HG03280 (cell line): Measurements from ENCODE around the gene ACTL10.
"Not testable (repeated sequence)": the region's sequence is repeated elsewhere in the genome, so short reads cannot be mapped to it uniquely, and the experiment has no call there.

Experiments used
- ATAC-seq: cut with Tn5 transposase; IDR thresholded peaks from one replicate; pipeline ENCODE4 v1.9.1; 2021; ENCODE audit warnings: mild to moderate bottlenecking, moderate library complexity; ENCODE audit not compliant: unreplicated experiment

Gene ACTL10

GRCh38 chr20:33693741-33694638, 27.2 kb downstream of the ACTL10 start:
- ATAC-seq, result no peak

GRCh38 chr20:33694639-33695012, 27.9 kb downstream of the ACTL10 start:
- no peak for ATAC-seq

GRCh38 chr20:33696448-33696847, 29.7 kb downstream of the ACTL10 start:
- ATAC-seq, result no peak

GRCh38 chr20:33697129-33697528, 30.4 kb downstream of the ACTL10 start:
- ATAC-seq, result no peak

GRCh38 chr20:33698966-33699365, 32.2 kb downstream of the ACTL10 start:
- ATAC-seq, result not testable (repeated sequence)

- not testable (repeated sequence) for ATAC-seq
These were observed 34.1 kb downstream of the ACTL10 start for GRCh38 chr20:33700696-33701441.

- no peak for ATAC-seq
These were observed 35.1 kb downstream of the ACTL10 start for GRCh38 chr20:33701629-33702450.

- ATAC-seq, result no peak
These were observed 36.1 kb downstream of the ACTL10 start for GRCh38 chr20:33702861-33703260.

- ATAC-seq, result no peak
These were observed 36.9 kb downstream of the ACTL10 start for GRCh38 chr20:33703498-33704137.

GRCh38 chr20:33704197-33704924, 37.6 kb downstream of the ACTL10 start:
- ATAC-seq, result no peak

- ATAC-seq, result no peak
These were observed 40.9 kb downstream of the ACTL10 start for GRCh38 chr20:33707668-33708067.

- ATAC-seq, result no peak
These were observed 42.7 kb downstream of the ACTL10 start for GRCh38 chr20:33709398-33709797.

- ATAC-seq, result no peak
These were observed 43.3 kb downstream of the ACTL10 start for GRCh38 chr20:33709905-33710541.

- no peak for ATAC-seq
These were observed 44.1 kb downstream of the ACTL10 start for GRCh38 chr20:33710681-33711445.

GRCh38 chr20:33711446-33711738, 44.6 kb downstream of the ACTL10 start:
- ATAC-seq, result no peak

GRCh38 chr20:33713865-33714367, 47.2 kb downstream of the ACTL10 start:
- ATAC-seq, result no peak

- ATAC-seq, result no peak
These were observed 49.8 kb downstream of the ACTL10 start for GRCh38 chr20:33716498-33716897.
